Neutrophil (primary cell): ENCODE data around the gene MBOAT2.

Source experiments
- H3K27ac ChIP-seq: fragments of 200-600 bp; sonication (generic); 2 replicates; pipeline ENCODE4 v1.5.1; 2016; ENCODE audit warnings: mild to moderate bottlenecking, moderate library complexity
- H3K27me3 ChIP-seq: fragments of 200-600 bp; sonication (generic); 2 replicates; pipeline ENCODE4 v1.6.0; 2016; ENCODE audit warnings: mild to moderate bottlenecking
- H3K36me3 ChIP-seq: fragments of 200-600 bp; sonication (generic); 2 replicates; pipeline ENCODE4 v1.5.1; 2017
- H3K4me1 ChIP-seq, 2 experiments: fragments of 200-600 bp in 1 of 2; sonication (generic) in 1 of 2; 1 replicate in 1 of 2; 2 replicates in 1 of 2; pipeline versions ENCODE4 v1.5.1 to v1.6.1; 2013 to 2016; ENCODE audit warnings: low read depth in 1 of 2, low read length in 1 of 2, mild to moderate bottlenecking in 1 of 2, moderate library complexity in 1 of 2; ENCODE audit not compliant: control insufficient read depth in 1 of 2, insufficient read depth in 1 of 2
- H3K4me3 ChIP-seq, 2 experiments: fragments of 200-600 bp in 1 of 2; sonication (generic) in 1 of 2; 1 replicate in 1 of 2; 2 replicates in 1 of 2; pipeline ENCODE4 v1.5.1; 2013 to 2016; ENCODE audit warnings: low read depth in 1 of 2, low read length in 1 of 2, mild to moderate bottlenecking in 1 of 2, moderate library complexity in 1 of 2
- H3K9me3 ChIP-seq: fragments of 200-600 bp; sonication (generic); 2 replicates; pipeline ENCODE4 v1.5.1; 2016
- CTCF ChIP-seq: fragments of 200-600 bp; sonication (generic); IDR thresholded peaks from 2 replicates; pipeline ENCODE4 v1.5.1; 2016; ENCODE audit warnings: antibody characterized with exemption

MBOAT2 gene

GRCh38 chr2:8954990-8955389, 48.5 kb downstream of the MBOAT2 start:
- peaks cover 17% of the 10 kb centered on the region for H3K36me3 ChIP-seq
- H3K4me3 ChIP-seq, result no peak overlapping the region
- no peaks in the 10 kb centered on the region for H3K27me3 ChIP-seq
- peaks cover 17 to 23% of the 10 kb centered on the region in 2 experiments for H3K4me1 ChIP-seq
- no peak overlapping the region for H3K27ac ChIP-seq
- no peak for TF ChIP-seq CTCF
- no peaks in the 10 kb centered on the region for H3K9me3 ChIP-seq

GRCh38 chr2:8953525-8953924, 50.0 kb downstream of the MBOAT2 start:
- no peaks in the 10 kb centered on the region for H3K9me3 ChIP-seq

GRCh38 chr2:8939486-8940114, 63.9 kb downstream of the MBOAT2 start:
- Histone ChIP-seq H3K27me3 (no peaks in the 10 kb centered on the region), H3K36me3 (peaks cover 64% of the 10 kb centered on the region), H3K27ac (no peak overlapping the region), H3K4me1 (no peaks in the 10 kb centered on the region), H3K4me3 (no peak overlapping the region), H3K9me3 (no peaks in the 10 kb centered on the region)
- TF ChIP-seq CTCF, result no peak

More at GRCh38 chr2:8953525-8953924, 50.0 kb downstream of the MBOAT2 start:
- H3K4me3 ChIP-seq, result no peak overlapping the region
- peaks cover 17% of the 10 kb centered on the region for H3K36me3 ChIP-seq
- H3K27ac ChIP-seq, result no peak overlapping the region
- no peak for TF ChIP-seq CTCF
- H3K27me3 ChIP-seq, result no peaks in the 10 kb centered on the region
- peaks cover 17 to 23% of the 10 kb centered on the region in 2 experiments for H3K4me1 ChIP-seq

- no peaks in the 10 kb centered on the region for H3K4me1 ChIP-seq
- H3K27me3 ChIP-seq, result no peaks in the 10 kb centered on the region
- TF ChIP-seq CTCF, result no peak
- H3K4me3 ChIP-seq, result no peak overlapping the region
- H3K27ac ChIP-seq, result no peak overlapping the region
- H3K9me3 ChIP-seq, result no peaks in the 10 kb centered on the region
- peaks cover 71% of the 10 kb centered on the region for H3K36me3 ChIP-seq
Measured at GRCh38 chr2:8938384-8938783, 65.1 kb downstream of the MBOAT2 start.

- H3K4me3 ChIP-seq, result no peak overlapping the region
- no peaks in the 10 kb centered on the region for H3K9me3 ChIP-seq
- no peaks in the 10 kb centered on the region for H3K27me3 ChIP-seq
- H3K4me1 ChIP-seq, result no peaks in the 10 kb centered on the region
- peaks cover 60% of the 10 kb centered on the region for H3K36me3 ChIP-seq
- TF ChIP-seq CTCF, result no peak
- H3K27ac ChIP-seq, result no peak overlapping the region
Measured at GRCh38 chr2:8935982-8936381, 67.5 kb downstream of the MBOAT2 start.
